Stomach (tissue), 4 donors: ENCODE data around the gene ROBO1.

Experiments used
- POLR2A ChIP-seq, 4 donors: fragments of 450-650 bp; IDR thresholded peaks; one replicate each; pipeline ENCODE4 v1.6.1; 2016; ENCODE audit warnings: antibody characterized with exemption in 4 of 4, control low read depth in 2 of 4, mild to moderate bottlenecking in 1 of 4, moderate library complexity in 1 of 4
- POLR2AphosphoS5 ChIP-seq, 3 donors: sonication (generic); formaldehyde crosslinking; IDR thresholded peaks; one replicate each; pipeline ENCODE4 v1.6.1; 2016; ENCODE audit warnings: antibody characterized with exemption in 3 of 3
- TF ChIP-seq, protein P1 (sequence below), 7 experiments: fragments of 450-650 bp in 4 of 7; fragments of 200-600 bp in 3 of 7; sonication (generic) in 3 of 7; IDR thresholded peaks; one replicate each; pipeline ENCODE4 v1.5.1; 2016 to 2019; ENCODE audit warnings: antibody characterized with exemption in 7 of 7, control low read depth in 2 of 7, mild to moderate bottlenecking in 1 of 7

DNA sequence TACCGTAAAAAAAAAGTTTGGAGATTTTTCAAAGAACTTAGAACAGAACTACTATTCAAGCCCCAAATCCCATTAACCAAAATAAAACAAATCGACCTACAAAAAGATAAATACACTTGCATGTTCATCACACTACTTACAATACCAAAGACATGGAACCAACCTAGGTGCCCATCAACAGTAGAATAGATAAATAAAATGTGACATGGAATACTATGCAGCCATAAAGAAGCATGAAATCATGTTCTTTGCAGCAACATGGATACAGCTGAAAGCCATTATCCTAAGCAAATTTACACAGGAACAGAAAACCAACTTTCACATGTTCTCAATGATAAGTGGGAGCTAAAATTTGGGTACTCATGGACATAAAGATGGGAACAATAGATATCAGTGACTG lies 768.7 kb downstream of the ROBO1 start:
- TF ChIP-seq, protein P1, sequence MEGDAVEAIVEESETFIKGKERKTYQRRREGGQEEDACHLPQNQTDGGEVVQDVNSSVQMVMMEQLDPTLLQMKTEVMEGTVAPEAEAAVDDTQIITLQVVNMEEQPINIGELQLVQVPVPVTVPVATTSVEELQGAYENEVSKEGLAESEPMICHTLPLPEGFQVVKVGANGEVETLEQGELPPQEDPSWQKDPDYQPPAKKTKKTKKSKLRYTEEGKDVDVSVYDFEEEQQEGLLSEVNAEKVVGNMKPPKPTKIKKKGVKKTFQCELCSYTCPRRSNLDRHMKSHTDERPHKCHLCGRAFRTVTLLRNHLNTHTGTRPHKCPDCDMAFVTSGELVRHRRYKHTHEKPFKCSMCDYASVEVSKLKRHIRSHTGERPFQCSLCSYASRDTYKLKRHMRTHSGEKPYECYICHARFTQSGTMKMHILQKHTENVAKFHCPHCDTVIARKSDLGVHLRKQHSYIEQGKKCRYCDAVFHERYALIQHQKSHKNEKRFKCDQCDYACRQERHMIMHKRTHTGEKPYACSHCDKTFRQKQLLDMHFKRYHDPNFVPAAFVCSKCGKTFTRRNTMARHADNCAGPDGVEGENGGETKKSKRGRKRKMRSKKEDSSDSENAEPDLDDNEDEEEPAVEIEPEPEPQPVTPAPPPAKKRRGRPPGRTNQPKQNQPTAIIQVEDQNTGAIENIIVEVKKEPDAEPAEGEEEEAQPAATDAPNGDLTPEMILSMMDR (IDR thresholded peaks at IDR 0.05) = no peak
- TF ChIP-seq POLR2A (IDR thresholded peaks at IDR 0.05) = no peak
- no peak for TF ChIP-seq POLR2AphosphoS5 (IDR thresholded peaks at IDR 0.05)
